Pons (tissue), 1 donor: ENCODE measurements around the gene SLC38A2.

Experiments used
- DNase-seq: peaks from one replicate; pipeline ENCODE4 v3.0.0-alpha.2; 2016; ENCODE audit warnings: low spot score

SLC38A2 gene

DNA sequence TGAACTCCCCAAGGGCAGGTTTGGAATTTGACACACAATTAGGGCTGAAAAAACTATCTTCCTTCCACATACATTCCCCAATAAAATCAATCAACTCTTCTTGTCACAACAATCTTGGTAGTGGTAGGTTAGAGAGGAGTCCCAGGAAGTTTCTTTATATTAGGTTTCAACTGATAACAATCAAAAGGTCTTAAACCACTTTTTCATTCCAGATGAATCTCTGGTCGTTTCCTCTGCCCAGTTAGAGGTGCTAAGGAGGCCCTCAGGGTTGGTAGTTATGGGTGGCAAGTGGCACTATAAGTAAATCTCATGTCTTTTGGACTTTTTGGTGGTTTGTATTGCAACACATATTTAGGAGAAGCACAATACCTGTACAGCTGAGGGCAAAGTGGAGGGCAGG is 1.7 kb upstream of the SLC38A2 start:
- DNase-seq, result no peak

DNA sequence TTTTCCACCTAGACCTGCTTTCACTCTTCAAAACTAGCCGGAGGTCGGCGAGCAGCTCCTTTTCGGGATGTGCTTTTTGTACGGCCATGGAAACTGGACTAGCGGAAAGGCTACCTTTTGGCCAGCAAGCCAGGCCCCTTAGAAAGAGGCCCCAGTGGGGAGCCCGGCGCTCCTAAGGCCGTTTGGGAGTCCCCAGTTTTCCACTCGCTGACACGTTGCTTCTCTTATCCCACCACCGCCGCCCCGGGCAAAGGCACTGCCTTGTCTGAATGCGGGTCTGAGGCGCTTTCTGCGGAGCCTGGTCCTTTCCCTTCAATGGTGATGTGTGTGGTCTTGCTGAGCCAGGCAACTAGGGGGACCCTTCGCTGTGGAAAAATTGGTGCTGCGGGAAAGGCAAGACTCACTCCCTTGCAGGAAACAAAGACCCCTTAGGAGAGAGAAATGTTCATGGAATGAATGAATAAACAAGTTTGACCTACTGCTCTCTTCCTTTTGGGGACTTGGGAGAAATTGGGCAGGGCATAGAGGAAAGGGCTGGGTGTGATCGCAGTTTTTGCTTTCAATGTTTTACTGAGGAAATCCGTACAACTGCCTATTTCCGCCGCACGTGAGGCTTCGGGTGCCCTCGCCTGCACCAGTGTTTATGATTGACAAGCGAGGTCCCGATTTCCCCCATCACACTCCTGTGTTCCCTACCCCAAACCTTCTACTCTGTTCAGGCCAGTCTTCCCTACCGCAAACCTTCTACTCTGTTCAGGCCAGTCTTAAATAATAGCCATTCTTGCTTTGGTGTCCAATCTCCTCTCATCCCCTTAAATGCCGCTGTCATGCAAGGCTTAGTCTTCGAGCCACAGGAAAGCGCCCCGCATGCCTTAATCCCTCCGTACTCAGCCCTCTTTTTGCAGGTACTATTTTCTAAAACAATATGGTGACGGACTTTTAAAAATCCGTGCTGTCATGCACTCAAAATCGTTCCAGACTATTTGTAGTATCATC is 1.0 kb upstream of the SLC38A2 start:
- DNase-seq, result no peak

DNA sequence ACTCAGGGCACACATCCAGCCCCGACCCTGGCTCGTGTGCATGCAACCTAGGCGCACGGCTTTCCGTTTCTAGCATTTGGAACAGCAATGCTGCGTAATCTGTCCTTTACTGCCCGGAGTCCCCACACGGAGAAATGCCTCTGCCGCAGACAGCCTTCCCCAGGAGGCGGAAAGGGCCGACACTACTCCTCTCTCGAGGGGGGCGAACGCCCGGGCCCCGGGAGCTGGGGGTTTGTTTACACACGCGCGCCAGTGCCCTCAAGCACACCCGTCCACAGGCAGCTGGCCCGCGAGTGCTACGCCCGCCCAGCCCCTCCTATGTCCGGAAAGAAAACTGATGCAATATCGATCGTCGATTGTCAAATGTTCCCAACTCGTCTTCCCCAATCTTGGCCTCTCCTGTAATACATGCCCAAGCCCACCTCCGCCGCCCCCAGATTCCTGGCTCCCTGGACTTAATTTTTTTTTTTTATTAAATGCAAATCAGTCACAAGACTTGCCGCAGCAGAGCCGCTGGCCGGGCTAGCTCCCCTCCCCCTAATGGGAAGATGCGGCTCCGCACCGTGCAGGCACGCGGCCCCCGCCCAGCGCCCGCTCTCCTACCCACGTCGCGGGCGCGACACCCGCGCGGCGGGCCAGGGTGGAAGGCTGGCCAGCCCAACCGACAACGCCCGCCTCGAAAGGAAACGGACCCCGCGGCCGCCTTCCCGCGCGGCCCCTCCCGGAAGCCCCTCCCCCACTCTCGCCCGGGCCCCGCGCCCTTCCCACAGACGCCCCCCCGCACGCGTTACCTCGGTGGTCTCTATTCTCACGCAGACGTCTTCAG is 642 bp downstream of the SLC38A2 start:
- DNase-seq, result peak; percentile 61

DNA sequence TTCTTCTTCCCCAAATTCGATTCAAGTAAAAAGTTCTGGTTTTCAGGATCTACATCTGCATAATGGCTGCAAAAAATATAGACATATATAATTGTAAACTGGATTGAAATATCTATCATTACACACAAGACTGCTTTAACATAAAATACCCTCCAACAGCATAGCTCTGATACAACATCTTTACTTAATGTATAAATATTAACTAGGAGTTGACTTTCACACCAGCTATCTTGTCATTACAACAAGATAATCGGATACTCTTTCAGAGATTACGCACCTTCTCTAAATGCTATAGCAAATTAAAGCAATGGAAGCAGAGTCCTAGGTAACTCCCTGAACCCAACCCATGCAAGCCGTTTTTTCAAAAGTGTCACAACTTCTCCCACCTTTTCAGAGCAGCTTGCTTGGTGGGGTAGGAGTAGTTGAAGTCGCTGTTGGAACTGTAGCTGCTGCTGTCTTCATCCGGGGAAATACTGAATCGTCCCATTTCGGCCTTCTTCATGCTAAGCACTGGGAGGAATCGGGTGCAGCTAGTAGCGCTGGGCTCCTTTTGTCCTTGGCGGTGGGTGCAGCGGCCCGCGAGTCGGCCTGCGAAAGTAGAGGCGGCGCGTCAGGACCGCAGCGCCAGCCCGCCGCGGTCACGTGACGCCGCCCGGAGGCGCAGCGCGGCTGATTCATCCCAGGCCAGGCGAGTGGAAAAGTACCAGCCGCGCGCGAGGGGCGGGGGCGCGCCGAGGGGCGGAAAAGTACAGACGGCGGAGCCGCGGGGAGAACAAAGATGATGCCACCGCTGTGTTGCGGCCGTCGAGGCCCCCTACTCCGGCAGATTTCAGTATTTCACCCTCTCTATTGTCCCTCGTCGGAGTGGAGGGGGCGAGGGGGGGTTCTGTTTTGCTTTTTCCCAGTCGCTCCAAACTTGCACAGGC is 1.5 kb downstream of the SLC38A2 start:
- DNase-seq, result peak; percentile 90

DNA sequence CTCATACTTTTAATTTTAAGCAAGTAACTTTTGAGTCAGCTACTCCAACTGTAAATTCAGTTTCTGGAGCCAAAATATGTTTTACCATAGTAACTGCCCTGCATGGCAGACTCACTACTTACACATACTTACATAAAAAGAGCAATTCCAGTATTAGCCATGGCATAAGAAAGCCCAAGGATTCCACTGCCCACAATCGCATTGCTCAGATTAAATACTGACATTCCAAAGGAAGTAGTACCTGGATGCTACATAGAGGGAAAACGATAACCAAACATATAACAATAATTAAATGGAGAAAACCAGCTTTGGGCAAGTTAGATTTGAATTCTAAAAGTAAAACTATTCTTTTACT is 2.2 kb downstream of the SLC38A2 start:
- no peak for DNase-seq

DNA sequence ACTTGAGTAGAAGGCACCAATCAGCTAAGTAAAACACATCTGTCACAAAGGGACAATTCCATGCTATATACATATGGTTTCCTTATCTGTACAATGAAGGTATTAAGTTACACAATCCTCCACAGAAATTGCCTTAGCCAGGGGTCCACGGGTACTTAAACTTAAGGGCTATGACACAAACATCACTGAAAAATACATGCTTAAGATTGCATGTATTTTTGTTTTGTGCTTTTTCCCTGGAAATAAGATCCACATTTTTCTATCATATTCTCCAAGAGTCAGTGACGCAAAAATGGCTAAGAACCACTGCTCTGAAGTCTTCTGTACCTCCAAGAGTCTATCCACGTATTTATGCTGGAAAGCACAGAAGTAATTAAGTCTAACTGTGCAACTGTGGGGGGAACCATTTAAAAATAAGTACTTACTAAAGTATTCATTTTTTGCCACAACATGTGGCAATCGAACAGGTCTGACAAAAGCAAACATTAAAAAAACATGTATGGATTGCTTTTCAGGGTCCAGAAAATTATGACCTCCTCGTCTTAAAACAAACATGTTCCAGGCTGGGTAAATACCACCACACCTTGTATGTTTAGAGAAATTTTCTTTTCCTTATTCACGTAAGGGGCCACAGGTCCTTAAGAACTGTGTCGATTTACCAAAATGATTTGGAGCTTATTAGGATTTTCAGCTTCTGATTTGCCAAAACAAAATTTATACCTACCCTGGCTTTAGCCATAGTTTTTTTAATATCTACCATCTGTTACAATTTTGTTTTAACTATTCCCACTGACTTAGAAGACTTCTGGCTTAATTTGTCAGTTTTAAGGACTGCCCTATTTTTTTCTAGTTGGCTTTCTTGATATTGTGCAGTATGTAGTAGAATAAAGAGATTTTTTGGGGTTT is 2.8 kb downstream of the SLC38A2 start:
- no peak for DNase-seq

DNA sequence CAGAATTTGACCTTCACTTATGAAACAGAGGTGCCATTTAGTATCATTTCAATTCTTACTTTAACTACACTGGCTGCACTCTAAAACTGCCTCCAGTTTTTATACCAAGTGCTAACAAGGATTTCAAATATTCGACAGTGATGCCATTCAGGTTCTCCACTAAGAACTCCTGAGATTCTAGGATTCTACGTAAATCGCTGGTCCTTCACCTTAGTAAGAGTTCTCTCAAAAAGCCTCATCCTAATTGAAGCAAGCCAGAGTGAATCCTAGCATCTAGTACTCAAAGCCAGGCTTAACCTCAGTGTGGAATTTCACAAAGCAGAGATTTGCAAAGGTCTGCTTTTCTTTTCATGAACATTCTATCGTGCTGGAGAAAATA is 3.5 kb downstream of the SLC38A2 start:
- DNase-seq, result no peak

DNA sequence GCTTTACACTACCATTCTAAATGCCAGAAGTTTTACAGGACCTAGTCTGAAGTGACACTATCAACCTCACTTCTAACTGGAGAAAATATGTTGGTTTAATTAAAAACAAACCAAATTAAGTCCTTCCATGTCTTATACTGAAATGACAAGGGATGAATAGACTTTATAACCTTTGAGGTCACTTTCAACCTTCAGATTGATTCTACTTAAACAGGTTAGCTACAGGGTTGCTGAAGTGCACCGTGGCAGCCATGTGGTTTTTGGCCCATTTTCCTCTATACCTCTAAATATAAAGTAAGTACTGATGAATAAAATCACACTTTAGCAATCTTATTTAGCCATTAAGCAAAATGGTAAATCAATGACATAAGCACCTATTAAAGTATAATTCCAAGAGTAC is 3.9 kb downstream of the SLC38A2 start:
- no peak for DNase-seq

DNA sequence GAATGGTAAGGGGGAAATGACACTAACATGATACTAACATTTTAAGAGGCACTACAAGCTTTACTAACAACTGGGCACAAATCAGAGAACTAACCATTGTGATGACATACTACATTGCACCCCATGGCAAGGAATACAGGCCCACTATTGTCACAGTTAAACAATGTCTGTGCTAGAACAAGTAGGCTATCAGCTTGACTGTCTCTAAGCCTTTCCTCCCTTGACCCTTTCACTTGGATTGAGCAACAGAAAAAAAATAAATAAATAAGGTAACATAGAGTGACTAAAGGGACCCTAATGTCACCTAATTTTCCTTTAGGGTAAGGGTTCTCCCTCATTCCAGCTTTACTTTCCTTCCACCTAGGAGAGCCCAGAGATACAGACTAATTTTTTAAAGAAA is 4.4 kb downstream of the SLC38A2 start:
- peak; percentile 97 for DNase-seq

DNA sequence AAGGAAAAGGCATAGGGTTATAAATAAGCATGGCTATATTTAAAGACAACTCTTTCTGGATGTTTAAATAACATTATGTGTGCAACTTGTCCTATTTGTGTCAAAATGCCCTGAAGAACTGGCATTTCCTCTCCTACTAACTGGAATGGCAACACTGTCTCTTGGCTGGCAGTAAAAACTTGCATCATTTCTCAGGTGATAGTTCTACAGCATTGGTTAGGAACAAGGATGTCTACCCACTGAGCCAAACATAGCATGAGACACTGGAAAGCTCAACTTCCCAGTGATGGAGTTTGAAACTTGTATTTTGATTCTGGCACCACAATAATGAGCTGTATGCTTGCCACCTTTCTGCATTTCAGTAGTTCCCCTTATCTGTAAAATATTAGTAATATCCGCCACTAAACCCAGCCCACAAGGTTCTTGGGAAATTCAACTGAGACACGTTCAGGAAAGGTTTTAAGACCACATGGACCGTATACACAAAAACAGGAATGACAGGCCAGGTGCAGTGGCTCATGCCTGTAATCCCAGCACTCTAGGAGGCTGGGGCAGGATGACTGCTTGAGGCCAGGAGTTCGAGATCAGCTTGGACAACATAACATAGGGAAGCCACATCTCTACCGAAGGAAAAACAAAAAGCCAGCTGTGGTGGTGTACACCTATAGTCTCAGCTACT is 5.1 kb downstream of the SLC38A2 start:
- no peak for DNase-seq

DNA sequence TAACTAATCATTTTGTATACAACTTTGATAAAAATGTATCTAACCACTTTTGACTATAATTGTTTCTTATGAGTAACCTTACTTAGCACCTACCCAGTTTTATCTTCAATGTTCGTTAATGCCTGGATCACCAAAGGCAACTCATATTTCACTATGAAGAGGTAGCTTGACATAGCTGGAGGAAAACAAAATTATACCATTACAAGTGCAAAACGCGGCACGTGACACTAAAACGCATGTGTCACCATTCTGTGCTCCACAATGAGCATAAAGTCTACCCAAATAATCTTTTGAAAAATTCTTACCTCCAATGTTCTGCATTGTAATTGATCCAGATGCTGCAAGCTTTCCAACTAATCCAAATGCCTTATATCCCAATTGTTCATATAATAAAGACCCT is 5.8 kb downstream of the SLC38A2 start:
- no peak for DNase-seq

DNA sequence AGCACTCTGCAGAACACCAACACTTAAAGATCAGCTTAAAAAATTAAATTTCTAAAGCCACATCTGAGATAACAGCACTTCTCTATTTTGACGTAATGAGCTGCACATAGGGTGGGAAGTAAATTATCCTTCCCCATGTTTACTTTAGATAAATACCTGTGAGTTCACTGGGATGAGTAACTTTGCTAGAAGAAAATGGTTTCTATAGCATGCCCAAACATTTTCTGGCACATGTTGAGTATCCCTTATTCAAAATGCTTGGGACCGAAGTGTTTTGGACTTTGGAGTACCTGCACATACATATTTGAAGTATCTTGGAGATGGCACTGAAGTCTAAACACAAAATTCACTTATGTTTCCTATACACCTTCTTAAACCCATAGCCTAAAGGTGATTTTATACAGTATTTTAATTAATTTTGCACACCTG is 6.6 kb downstream of the SLC38A2 start:
- DNase-seq, result no peak

DNA sequence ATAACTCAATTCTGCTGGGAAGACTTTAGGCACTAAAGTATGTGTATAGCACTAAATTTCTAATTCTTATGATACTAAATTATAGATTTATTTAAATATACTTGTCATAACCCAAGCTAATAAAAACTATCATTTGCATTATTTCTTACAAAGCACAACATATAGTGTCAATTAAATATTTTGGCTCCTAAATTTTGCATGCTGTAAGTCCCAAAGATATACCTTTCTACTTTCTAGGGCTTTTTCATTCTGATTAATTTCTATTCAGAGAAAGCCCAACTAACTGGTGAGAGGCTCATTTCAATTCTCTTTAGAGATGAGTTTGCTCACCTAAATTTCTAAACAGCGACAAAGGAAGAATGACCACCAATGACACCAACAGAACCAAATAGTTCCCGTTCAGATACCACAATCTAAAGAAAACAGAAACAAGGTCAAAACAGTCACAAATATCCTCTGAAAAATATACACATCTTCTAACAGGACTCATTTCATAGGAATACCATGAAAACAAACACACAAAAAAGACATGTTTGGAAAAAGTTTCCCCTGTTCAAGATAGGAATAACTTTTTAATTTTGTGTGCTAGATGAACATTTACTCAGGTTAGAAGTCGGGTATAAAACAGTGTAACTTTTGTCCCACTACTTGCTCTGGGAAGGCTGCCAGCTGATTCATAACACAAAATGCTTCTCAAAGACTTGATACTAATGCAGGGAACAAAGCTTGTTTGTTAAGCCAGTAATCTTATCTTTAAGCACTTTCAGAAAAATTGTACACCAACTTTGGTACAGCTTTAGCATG is 7.6 kb downstream of the SLC38A2 start:
- DNase-seq, result peak; percentile 91

DNA sequence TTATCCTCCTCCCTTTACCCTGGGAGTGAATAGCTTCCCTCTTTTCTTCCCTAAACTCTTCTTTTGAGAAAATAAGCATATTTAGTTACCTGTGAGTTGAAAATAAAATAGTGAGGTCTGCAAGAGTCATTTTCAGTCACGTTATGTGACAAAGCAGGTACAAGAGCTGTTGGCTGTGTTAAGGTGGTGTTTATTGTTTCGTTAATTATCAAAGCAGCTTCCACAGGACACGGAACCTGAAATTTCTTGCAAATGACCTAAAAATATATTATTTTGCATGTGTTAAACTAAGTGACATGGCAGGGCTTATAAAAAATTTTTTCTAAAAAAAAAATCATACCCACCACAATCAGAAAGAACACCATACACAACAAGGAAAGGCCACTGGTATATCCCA is 8.3 kb downstream of the SLC38A2 start:
- DNase-seq, result no peak

DNA sequence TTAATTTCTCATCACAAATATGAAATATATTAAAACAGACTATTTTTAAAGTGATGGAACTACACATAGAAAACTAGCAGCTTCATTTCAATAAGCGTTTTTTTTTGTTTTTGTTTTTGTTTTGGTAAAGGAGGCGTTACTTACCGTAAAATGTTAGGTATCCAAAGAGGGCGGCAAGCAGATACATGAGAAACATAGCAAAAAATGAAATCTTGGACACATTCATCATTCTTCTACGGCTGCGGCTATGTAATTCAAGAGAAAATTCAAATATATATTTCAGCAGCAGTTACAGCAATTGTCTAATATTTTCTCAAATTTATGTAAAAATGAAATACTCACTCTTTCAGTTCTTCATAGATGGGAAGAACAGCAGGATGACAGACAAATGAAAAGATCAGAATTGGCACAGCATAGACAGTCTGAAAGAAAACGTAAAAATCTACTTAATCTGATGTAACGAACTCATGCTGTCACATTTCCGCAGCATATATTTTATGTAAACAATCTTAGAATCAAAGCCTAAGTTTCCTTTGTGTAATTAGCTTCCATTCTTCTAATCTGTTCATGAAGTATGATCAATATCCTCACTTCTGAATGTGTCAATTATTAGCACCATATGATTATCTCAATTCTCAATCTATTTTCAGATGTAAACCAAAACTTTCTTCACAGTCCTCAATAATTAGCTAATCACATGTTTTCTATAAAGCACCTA is 8.8 kb downstream of the SLC38A2 start:
- DNase-seq, result no peak

DNA sequence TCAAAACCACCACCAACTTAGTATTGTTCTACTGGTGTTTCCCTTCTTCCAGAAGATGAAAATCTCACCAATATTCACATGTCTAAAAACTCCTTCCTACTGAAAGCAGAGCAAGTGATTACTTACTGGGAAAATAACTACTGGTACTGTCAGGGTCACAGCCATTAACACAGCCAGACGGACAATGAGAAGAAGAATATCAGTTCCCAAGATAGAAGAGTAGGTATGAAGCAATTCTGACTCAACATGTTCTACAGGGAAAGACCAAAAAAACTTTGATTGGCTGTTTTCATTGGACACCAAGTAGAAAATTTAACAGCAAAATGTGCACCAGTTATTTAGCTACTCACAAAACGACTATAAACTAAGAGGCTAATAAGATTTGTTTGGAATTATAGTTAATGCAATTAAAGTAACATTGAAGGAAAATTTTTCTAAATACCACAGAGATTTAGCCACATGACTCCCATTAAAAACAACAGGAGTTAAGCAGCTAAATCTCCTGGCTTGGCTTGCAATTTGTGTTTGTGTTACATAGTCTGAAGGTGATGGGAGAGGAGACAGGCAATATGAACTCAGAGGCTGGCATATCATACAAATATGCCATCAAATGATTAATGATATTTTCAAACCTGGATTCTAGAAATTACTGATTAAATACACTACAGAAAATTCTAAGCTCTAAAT is 9.5 kb downstream of the SLC38A2 start:
- DNase-seq, result no peak

DNA sequence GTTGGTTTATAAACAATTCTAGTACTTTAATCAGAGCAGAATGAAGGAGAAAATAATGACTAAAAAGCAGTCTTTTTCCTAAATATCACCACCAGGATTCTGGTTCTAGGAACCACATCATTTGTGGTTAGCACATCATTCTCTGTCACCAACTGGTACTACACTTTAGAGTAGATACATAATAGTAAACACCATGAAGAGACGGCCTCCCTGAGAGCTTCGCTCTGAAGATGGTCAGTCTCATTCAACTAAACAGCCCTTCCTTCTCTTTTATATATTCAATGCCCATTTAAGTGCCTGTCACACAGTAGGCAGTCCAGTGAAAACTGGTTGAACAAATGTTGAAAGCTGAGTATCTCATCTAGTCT is 10.9 kb downstream of the SLC38A2 start:
- DNase-seq, result no peak
